ENCODE measurements around the gene RNF135.
"Not testable (repeated sequence)": the region's sequence is repeated elsewhere in the genome, so short reads cannot be mapped to it uniquely, and the experiment has no call there.

- TF ChIP-seq CTCF, POLR2A (IDR thresholded peaks at IDR 0.05): not testable (repeated sequence)
Measured at GRCh38 chr17:31042378-31042777, 71.5 kb downstream of the RNF135 start.

Measured in body of pancreas (tissue), 4 donors.